GM12892 (cell line): ENCODE measurements around the gene RALY.

Experiments
- DNase-seq: peaks from one replicate; pipeline ENCODE4 v3.0.0; 2011; ENCODE audit not compliant: insufficient read length
- FAIRE-seq: peaks from 2 replicates; lab custom pipeline; 2011; peaks lifted over from hg19 to GRCh38; lab: Jason Lieb, UNC
- POLR2A ChIP-seq: IDR thresholded peaks from 2 replicates; pipeline ENCODE4 v1.6.1; 2011; ENCODE audit warnings: low read depth, low read length, control low read depth
- POLR2AphosphoS5 ChIP-seq: IDR thresholded peaks from 2 replicates; pipeline ENCODE4 v1.6.1; 2011; ENCODE audit warnings: low read depth, low read length, control low read depth
- TAF1 ChIP-seq: IDR thresholded peaks from 2 replicates; pipeline ENCODE4 v1.6.1; 2011; ENCODE audit warnings: low read depth, mild to moderate bottlenecking, control low read depth, low read length, borderline replicate concordance

Gene RALY

DNA sequence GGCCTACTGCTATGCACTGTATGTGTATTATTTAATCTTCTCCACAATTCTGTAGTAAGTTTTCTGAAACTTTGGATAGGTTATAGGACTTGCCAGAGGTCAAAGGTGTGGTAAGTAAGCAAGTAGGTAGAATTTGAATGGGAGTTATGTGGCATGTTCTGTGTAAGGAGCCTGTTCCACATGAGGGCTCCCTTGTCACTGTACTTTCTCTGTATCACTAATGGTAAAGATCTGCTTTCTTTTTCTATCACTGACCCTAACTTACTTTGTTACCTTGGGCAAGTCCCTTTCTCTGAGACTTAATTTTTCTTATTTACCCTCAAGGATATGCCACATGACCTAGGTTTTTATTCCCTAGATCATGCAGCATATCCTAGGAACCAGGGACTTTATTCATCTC is 68.0 kb downstream of the RALY start:
- DNase-seq (no peak), FAIRE-seq (peak; percentile 51)
- TF ChIP-seq POLR2A (no peak), POLR2AphosphoS5 (no peak), TAF1 (no peak)

GRCh38 chr20:34062570-34063482 is 69.1 kb downstream of the RALY start:
- no peak for DNase-seq
- FAIRE-seq = no peak
- TF ChIP-seq TAF1 (no peak), POLR2AphosphoS5 (no peak), POLR2A (no peak)

DNA sequence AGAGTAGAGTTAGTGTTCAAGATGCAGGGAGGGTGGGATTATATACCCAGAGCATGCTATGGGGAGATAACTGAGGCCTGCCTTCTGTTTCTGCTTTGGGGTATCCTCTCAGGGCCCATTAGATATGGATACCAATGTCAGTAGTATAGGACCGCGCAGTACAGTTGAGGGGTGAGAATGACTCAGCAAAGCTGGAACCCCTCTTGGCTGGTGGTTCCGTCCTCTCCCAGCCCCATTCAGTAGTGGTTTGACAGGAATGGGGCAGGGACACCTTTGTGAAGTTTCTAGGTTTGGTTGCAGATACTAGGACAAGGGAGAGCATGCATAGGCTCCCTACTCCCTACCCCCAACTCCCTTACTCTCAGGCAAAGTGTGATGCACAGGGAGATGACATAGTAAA is 70.6 kb downstream of the RALY start:
- TF ChIP-seq POLR2A (no peak), TAF1 (no peak), POLR2AphosphoS5 (no peak)
- no peak for DNase-seq
- no peak for FAIRE-seq

GRCh38 chr20:34065260-34065659 is 71.5 kb downstream of the RALY start:
- FAIRE-seq = no peak
- TF ChIP-seq POLR2AphosphoS5 (no peak), POLR2A (no peak), TAF1 (no peak)
- DNase-seq = no peak

DNA sequence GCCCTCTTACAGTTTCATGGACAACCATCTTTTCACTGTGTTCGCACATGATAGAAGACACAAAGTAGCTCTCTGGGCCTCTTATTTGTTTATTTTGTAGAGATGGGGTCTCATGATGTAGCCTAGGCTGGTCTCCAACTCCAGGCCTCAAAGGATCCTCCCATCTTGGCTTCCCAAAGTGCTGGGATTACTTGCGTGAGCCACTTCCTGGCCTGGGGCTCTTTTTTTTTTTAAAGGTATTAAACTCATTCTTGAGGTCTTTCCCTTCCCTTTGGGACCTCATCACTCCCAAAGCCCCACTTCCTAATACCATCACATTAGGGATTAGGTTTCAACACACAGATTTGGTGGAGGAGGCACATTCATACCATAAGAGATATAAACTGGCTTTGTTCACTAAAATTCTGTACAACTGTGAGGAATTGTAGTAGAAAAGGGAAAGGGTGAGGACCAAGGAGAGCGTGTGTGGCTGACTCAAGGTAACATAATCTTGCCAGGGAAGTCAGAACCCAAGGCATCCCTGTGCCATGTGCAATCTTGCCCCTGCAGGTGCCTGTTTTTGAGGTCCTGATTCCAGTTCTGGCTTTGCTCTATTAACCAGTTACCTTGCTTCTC is 72.9 kb downstream of the RALY start:
- TF ChIP-seq POLR2A = no peak
- TF ChIP-seq TAF1 = no peak
- no peak for TF ChIP-seq POLR2AphosphoS5
- no peak for DNase-seq

DNA sequence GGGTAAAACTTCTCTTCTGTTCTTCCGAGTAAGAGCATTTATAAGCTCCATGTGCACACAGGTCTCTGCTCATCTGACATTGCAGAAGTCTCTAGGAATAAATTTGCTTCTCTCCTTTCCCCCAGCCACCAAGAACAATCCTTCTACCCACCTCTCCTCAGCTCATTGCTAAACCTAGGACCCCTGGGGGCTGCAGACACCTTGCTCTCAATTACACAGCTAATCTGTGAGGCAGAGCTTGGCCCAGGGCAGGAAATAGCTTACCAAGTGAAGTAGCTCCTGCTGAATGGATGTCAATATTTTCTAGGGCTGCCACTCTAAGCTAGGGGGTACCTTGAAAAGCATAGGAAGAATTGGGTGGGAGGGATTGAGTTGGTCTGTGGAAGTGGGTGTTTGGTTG is 74.3 kb downstream of the RALY start:
- no peak for TF ChIP-seq TAF1
- FAIRE-seq = no peak
- DNase-seq = no peak

More for the DNA sequence above, 72.9 kb downstream of the RALY start:
- no peak for FAIRE-seq

- DNase-seq (no peak), FAIRE-seq (peak; percentile 90)
- TF ChIP-seq TAF1 = no peak
- no peak for TF ChIP-seq POLR2A
- TF ChIP-seq POLR2AphosphoS5 = no peak
Measured at GRCh38 chr20:34069341-34070078, 75.8 kb downstream of the RALY start.

- FAIRE-seq = no peak
- DNase-seq = no peak
- TF ChIP-seq TAF1 (no peak), POLR2AphosphoS5 (no peak), POLR2A (no peak)
Measured at GRCh38 chr20:34070079-34070439, 76.3 kb downstream of the RALY start.

GRCh38 chr20:34070859-34071258 is 77.1 kb downstream of the RALY start:
- FAIRE-seq (no peak), DNase-seq (no peak)
- TF ChIP-seq POLR2AphosphoS5 (no peak), POLR2A (no peak), TAF1 (no peak)

DNA sequence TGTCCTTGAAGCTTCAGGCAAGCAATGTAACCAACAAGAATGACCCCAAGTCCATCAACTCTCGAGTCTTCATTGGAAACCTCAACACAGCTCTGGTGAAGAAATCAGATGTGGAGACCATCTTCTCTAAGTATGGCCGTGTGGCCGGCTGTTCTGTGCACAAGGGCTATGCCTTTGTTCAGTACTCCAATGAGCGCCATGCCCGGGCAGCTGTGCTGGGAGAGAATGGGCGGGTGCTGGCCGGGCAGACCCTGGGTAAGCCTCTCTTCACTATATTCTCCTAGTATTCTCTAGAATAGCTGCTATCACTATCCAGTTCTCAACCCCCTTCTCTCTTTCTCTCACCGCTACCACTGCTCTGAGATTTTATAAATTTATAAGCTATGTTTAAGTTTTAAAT is 78.4 kb downstream of the RALY start:
- no peak for DNase-seq
- FAIRE-seq = no peak
- TF ChIP-seq POLR2AphosphoS5 (no peak), POLR2A (no peak), TAF1 (no peak)

DNA sequence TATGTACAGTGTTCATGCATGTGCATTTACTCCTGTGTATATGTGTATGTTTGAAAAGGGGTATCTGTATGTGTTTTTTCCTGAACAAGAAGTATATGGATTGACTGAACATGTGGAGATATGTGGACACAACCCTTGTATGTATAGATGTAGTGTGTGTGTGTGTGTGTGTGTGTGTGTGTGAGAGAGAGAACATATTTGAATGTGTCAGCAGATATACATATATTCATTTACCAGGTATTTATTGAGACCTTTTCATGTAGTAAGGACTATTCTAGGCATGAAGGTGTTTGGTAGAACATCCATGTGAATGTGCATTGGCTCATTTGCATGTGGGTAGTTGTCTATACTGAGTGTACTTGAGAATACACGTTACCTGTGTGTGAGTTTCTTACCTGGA is 79.1 kb downstream of the RALY start:
- no peak for TF ChIP-seq POLR2A
- no peak for TF ChIP-seq POLR2AphosphoS5
- no peak for TF ChIP-seq TAF1
- DNase-seq (no peak), FAIRE-seq (no peak)
